ENCODE measurements around the gene MTUS2.

The MTUS2 gene

DNA sequence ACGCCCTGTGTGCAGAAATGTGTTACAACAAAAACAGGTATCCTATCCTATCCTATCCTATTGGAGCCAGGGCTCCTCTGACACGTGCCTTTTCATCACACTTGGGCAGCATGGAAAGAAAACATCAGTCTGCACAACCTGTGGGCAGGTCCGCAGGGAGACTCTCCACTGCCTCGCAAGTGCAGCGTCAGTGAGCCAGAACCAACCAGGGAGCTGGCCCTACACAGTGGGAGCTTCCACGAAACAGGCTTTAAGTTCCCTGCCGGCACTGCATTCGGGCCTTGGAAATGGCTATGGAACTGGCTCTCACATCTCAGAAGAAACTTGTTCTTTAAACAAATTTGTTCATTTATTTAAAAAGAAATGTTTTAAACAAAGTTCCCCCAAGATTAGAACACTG lies 725.8 kb downstream of the MTUS2 start:
- no peak for DNase-seq (ENCODE audit: extremely low read depth, low read depth)
- TF ChIP-seq, protein P1, sequence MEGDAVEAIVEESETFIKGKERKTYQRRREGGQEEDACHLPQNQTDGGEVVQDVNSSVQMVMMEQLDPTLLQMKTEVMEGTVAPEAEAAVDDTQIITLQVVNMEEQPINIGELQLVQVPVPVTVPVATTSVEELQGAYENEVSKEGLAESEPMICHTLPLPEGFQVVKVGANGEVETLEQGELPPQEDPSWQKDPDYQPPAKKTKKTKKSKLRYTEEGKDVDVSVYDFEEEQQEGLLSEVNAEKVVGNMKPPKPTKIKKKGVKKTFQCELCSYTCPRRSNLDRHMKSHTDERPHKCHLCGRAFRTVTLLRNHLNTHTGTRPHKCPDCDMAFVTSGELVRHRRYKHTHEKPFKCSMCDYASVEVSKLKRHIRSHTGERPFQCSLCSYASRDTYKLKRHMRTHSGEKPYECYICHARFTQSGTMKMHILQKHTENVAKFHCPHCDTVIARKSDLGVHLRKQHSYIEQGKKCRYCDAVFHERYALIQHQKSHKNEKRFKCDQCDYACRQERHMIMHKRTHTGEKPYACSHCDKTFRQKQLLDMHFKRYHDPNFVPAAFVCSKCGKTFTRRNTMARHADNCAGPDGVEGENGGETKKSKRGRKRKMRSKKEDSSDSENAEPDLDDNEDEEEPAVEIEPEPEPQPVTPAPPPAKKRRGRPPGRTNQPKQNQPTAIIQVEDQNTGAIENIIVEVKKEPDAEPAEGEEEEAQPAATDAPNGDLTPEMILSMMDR (IDR thresholded peaks at IDR 0.05; ENCODE audit: low read depth, low read length, missing control alignments), result no peak
- no peak overlapping the region for H3K4me3 ChIP-seq (replicated peaks; ENCODE audit: low read depth, low read length)

DNA sequence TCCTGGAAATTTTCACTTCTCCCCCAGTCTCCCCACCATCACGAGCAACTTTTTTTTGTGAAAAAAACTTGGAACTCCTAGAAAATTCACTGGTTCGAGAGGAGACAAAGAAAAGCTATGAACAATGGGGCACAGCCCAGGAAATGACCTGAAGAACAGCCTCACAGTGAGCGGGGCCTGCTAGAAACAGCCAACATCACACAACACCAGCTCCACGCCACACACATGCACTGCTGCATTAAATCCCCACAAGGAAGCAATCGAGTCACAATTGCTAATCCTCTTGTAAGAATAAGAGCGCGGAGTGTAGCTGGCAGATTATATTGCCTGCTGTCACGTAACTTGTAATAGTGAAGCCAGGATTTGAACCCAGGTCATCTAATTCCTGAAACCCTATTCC lies 726.5 kb downstream of the MTUS2 start:
- TF ChIP-seq, protein P1 (IDR thresholded peaks at IDR 0.05; ENCODE audit: low read depth, low read length, missing control alignments), result no peak
- DNase-seq (ENCODE audit: extremely low read depth, low read depth), result no peak
- no peak overlapping the region for H3K4me3 ChIP-seq (replicated peaks; ENCODE audit: low read depth, low read length)

DNA sequence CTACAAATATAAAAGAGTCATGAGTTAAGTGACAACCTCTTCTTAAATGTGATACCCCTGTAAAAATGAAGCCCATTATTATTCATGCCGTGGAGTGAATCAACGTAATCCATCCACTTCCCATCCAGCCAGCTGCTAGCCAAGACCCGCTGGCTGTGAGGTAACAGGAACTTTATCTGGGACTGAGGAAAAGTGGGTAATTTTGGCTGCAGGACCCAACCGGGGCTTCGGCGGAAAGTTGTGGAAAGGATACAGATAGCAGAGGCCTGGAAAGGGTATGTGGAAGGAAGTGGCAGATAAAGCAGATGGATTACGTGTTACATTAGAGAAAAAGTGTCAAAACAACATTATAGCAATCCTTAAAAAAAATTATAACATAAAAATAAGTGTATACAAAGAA lies 727.0 kb downstream of the MTUS2 start:
- TF ChIP-seq, protein P1 (IDR thresholded peaks at IDR 0.05; ENCODE audit: low read depth, low read length, missing control alignments), result no peak
- no peak overlapping the region for H3K4me3 ChIP-seq (replicated peaks; ENCODE audit: low read depth, low read length)
- DNase-seq (ENCODE audit: extremely low read depth, low read depth), result no peak

DNA sequence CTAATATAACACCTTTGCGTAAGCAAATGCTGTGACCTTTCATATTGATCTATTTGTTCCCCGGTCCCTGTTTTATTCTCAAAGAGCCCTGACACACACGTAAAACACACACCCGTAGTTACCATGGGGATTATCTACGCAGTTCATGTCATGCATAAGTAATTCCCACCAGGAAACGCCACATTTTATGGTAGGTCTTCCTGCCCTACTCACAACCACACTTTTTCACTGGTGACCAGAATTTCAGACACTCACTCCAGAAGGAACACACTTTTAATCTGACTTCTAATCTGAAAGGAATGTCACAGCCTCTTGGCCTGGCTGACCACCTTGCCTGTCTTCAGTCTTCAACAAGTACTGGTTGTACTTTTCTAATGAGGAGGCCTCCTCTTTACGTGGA lies 728.6 kb downstream of the MTUS2 start:
- DNase-seq (ENCODE audit: extremely low read depth, low read depth), result no peak
- no peak overlapping the region for H3K4me3 ChIP-seq (replicated peaks; ENCODE audit: low read depth, low read length)
- TF ChIP-seq, protein P1 (IDR thresholded peaks at IDR 0.05; ENCODE audit: low read depth, low read length, missing control alignments), result no peak

DNA sequence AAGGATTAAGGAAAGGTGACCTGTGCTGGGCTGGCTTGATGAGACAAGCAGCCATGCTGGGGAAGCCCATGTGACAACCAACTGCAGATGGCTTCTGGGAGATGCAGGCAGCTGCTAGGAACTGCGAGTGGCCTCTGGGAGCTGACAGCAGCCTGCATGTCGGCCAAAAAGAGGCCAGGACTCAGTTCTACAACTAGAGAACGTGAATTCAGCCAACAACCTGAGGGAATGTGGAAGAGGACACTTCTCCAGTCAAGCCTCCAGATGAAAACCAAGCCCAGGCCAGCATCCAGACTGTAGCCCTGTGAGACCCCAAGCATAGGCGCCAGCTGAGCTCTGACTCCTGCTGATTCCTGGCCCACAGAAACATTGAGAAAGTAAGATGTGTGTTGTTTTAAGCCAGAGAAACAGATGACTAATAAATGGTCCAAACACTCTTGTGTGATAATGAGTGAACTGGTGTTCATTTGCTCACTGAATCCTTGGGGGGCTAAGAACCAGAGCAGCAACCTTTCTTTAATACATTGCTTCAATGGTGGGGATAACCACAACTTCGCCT lies 730.4 kb downstream of the MTUS2 start:
- TF ChIP-seq, protein P1 (IDR thresholded peaks at IDR 0.05; ENCODE audit: low read depth, low read length, missing control alignments), result no peak
- DNase-seq (ENCODE audit: extremely low read depth, low read depth), result no peak
- no peak overlapping the region for H3K4me3 ChIP-seq (replicated peaks; ENCODE audit: low read depth, low read length)

DNA sequence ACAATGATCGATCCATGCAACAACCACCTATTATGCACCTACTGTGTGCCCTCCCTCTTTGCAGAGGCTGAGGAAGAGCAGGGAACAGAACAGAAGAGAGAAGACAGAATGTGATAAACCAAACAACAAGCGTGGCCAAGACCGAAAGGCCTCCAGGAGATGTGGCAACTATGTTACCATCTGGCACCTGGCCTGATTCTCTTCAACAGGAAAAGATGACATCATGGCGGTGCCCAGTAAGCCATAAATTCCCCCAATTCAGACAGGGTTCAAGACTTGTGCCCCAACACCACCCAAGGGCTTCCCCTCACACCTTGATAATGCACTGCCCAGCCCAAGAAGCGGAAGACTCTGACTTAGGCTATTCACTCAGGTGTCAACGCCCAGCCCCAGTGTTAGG lies 731.1 kb downstream of the MTUS2 start:
- no peak overlapping the region for H3K4me3 ChIP-seq (replicated peaks; ENCODE audit: low read depth, low read length)
- no peak for DNase-seq (ENCODE audit: extremely low read depth, low read depth)
- TF ChIP-seq, protein P1 (IDR thresholded peaks at IDR 0.05; ENCODE audit: low read depth, low read length, missing control alignments), result no peak

Measured in HFF-Myc (cell line).